H1 (cell line): ENCODE measurements around the gene BCAS3. TPM values are rescaled to one million over a fixed set of nuclear protein-coding genes. Genes with fewer than 3 reads are reported as not detected.

Experiments
- CTCF ChIA-PET: fragments of 300-600 bp; sonication (Branson Sonifier 250); formaldehyde crosslinking; loops from one replicate; lab custom pipeline; 2021; ENCODE audit not compliant: partially characterized antibody; lab: Charles Lee
- POLR2A ChIA-PET: fragments of 300-600 bp; sonication (Branson Sonifier 250); formaldehyde crosslinking; loops from one replicate; lab custom pipeline; 2021; ENCODE audit warnings: inconsistent platforms; ENCODE audit not compliant: partially characterized antibody; lab: Charles Lee
- DNase-seq, 2 experiments: peaks; one replicate each; pipeline versions ENCODE4 v3.0.0 to v3.0.0-alpha.2; 2010 to 2022; ENCODE audit warnings: low spot score in 2 of 2, low read depth in 1 of 2, mixed read lengths in 1 of 2
- FAIRE-seq: peaks from 2 replicates; lab custom pipeline; 2011; peaks lifted over from hg19 to GRCh38; lab: Jason Lieb, UNC
- H2AFZ ChIP-seq: 2 replicates; pipeline ENCODE4 v1.8.1; 2012; ENCODE audit warnings: low read length, inconsistent platforms
- H2AK5ac ChIP-seq: 2 replicates; pipeline ENCODE4 v1.6.1; 2013; ENCODE audit warnings: low read depth, low read length
- H2BK120ac ChIP-seq: replicated peaks from 2 replicates; pipeline ENCODE3; 2013; ENCODE audit warnings: low read depth, low read length, inconsistent platforms
- H2BK12ac ChIP-seq: 2 replicates; pipeline ENCODE4 v1.6.1; 2013; ENCODE audit warnings: low read depth, low read length
- H2BK15ac ChIP-seq: 2 replicates; pipeline ENCODE4 v1.6.1; 2013; ENCODE audit warnings: low read length
- H2BK20ac ChIP-seq: 2 replicates; pipeline ENCODE4 v1.6.1; 2013; ENCODE audit warnings: low read length
- H2BK5ac ChIP-seq: 2 replicates; pipeline ENCODE4 v1.6.1; 2013; ENCODE audit warnings: low read depth, low read length
- H3K14ac ChIP-seq: 2 replicates; pipeline ENCODE4 v1.6.1; 2013; ENCODE audit warnings: inconsistent platforms; ENCODE audit not compliant: insufficient read length
- H3K18ac ChIP-seq: 2 replicates; pipeline ENCODE4 v1.6.1; 2013; ENCODE audit warnings: low read length; ENCODE audit errors: extremely low read depth
- H3K23ac ChIP-seq: 2 replicates; pipeline ENCODE4 v1.6.1; 2013; ENCODE audit warnings: inconsistent platforms; ENCODE audit not compliant: insufficient read length
- H3K23me2 ChIP-seq: 2 replicates; pipeline ENCODE4 v1.6.1; 2013; ENCODE audit warnings: low read depth, low read length
- H3K27ac ChIP-seq: 2 replicates; pipeline ENCODE4 v1.6.1; 2011; ENCODE audit warnings: low read depth, low read length, inconsistent platforms
- H3K27me3 ChIP-seq, 4 experiments: replicated peaks in 1 of 4; 1 replicate in 1 of 4; 2 replicates in 3 of 4; pipeline versions ENCODE4 v1.6.1 to v1.8.1; 2011 to 2013; ENCODE audit warnings: low read length in 3 of 4, mild to moderate bottlenecking in 3 of 4, inconsistent platforms in 2 of 4, mixed read lengths in 2 of 4, moderate library complexity in 1 of 4; ENCODE audit not compliant: control insufficient read depth in 3 of 4, insufficient read depth in 3 of 4; ENCODE audit errors: extremely low read depth in 1 of 4
- H3K36me3 ChIP-seq, 4 experiments: 2 replicates each; pipeline versions ENCODE4 v1.6.1 to v1.8.1; 2011 to 2013; ENCODE audit warnings: mild to moderate bottlenecking in 4 of 4, low read length in 3 of 4, moderate library complexity in 2 of 4, control low read depth in 1 of 4, inconsistent platforms in 1 of 4; ENCODE audit not compliant: insufficient read depth in 4 of 4, control insufficient read depth in 2 of 4
- H3K4ac ChIP-seq: replicated peaks from 2 replicates; pipeline ENCODE3; 2013; ENCODE audit warnings: low read length, low read depth, mixed read lengths, inconsistent platforms; ENCODE audit not compliant: insufficient read length
- H3K4me1 ChIP-seq, 4 experiments: replicated peaks in 1 of 4; 1 replicate in 1 of 4; 2 replicates in 3 of 4; pipeline versions ENCODE4 v1.6.1 to v1.8.1; 2011 to 2013; ENCODE audit warnings: low read length in 3 of 4, inconsistent platforms in 2 of 4, mixed read lengths in 1 of 4; ENCODE audit not compliant: insufficient read depth in 4 of 4, control insufficient read depth in 3 of 4
- H3K4me2 ChIP-seq, 2 experiments: 2 replicates each; pipeline versions ENCODE4 v1.6.1 to v1.8.1; 2011 to 2013; ENCODE audit warnings: low read depth in 2 of 2, low read length in 2 of 2, control low read depth in 1 of 2, inconsistent platforms in 1 of 2, mild to moderate bottlenecking in 1 of 2; ENCODE audit not compliant: insufficient read depth in 1 of 2
- H3K4me3 ChIP-seq, 4 experiments: fragments of 200-600, 300-600 bp in 1 of 4; sonication (generic), shearing (Covaris generic), sonication (Bioruptor Twin) in 1 of 4; 2 replicates each; pipeline versions ENCODE4 v1.5.1 to v1.8.1; 2011 to 2016; ENCODE audit warnings: low read length in 4 of 4, low read depth in 3 of 4, control low read depth in 2 of 4, inconsistent platforms in 2 of 4, mild to moderate bottlenecking in 2 of 4, mixed read lengths in 1 of 4, moderate library complexity in 1 of 4; ENCODE audit not compliant: insufficient read depth in 2 of 4; ENCODE audit errors: extremely low read depth in 1 of 4
- H3K56ac ChIP-seq: replicated peaks from 2 replicates; pipeline ENCODE3; 2013; ENCODE audit warnings: low read depth, mild to moderate bottlenecking, mixed read lengths, low read length, inconsistent platforms; ENCODE audit not compliant: insufficient read length
- H3K79me1 ChIP-seq: 2 replicates; pipeline ENCODE4 v1.6.1; 2013; ENCODE audit warnings: low read depth, low read length, control low read depth
- H3K79me2 ChIP-seq, 2 experiments: 2 replicates each; pipeline versions ENCODE4 v1.6.1 to v1.8.1; 2012 to 2013; ENCODE audit warnings: low read length in 2 of 2, mild to moderate bottlenecking in 2 of 2, inconsistent platforms in 1 of 2; ENCODE audit not compliant: insufficient read depth in 2 of 2, control insufficient read depth in 1 of 2
- H3K9ac ChIP-seq, 4 experiments: replicated peaks in 1 of 4; 1 replicate in 1 of 4; 2 replicates in 3 of 4; pipeline versions ENCODE4 v1.6.1 to v1.8.1; 2011 to 2013; ENCODE audit warnings: low read depth in 3 of 4, low read length in 3 of 4, control low read depth in 2 of 4, mild to moderate bottlenecking in 2 of 4, moderate library complexity in 2 of 4, inconsistent platforms in 1 of 4; ENCODE audit errors: extremely low read depth in 1 of 4
- H3K9me3 ChIP-seq, 2 experiments: 2 replicates each; pipeline versions ENCODE4 v1.6.1 to v1.8.1; 2012 to 2013; ENCODE audit warnings: mild to moderate bottlenecking in 2 of 2, moderate library complexity in 2 of 2, control low read depth in 1 of 2, inconsistent platforms in 1 of 2, low read depth in 1 of 2, low read length in 1 of 2, mixed read lengths in 1 of 2; ENCODE audit not compliant: insufficient read depth in 2 of 2
- H4K20me1 ChIP-seq, 2 experiments: replicated peaks in 1 of 2; 2 replicates each; pipeline versions ENCODE3 to v1.8.1; 2011 to 2013; ENCODE audit warnings: inconsistent platforms in 2 of 2, low read length in 2 of 2, mild to moderate bottlenecking in 1 of 2; ENCODE audit not compliant: insufficient read depth in 2 of 2, control insufficient read depth in 1 of 2
- H4K5ac ChIP-seq: 2 replicates; pipeline ENCODE4 v1.6.1; 2013; ENCODE audit warnings: low read length, low read depth, mixed read lengths, inconsistent platforms; ENCODE audit not compliant: insufficient read length
- H4K8ac ChIP-seq: 2 replicates; pipeline ENCODE4 v1.8.0; 2013; ENCODE audit warnings: mild to moderate bottlenecking, moderate library complexity, low read length, inconsistent platforms; ENCODE audit not compliant: insufficient read depth; ENCODE audit errors: extremely low read depth
- H4K91ac ChIP-seq: replicated peaks from 2 replicates; pipeline ENCODE3; 2013; ENCODE audit warnings: low read length, mixed read lengths, inconsistent platforms; ENCODE audit not compliant: insufficient read length
- BACH1 ChIP-seq: IDR thresholded peaks from 2 replicates; pipeline ENCODE4 v1.6.1; 2012; ENCODE audit warnings: low read length, improper control_type of control experiment
- BRCA1 ChIP-seq: IDR thresholded peaks from 2 replicates; pipeline ENCODE4 v1.6.1; 2012; ENCODE audit warnings: low read depth, low read length, improper control_type of control experiment
- CEBPB ChIP-seq: IDR thresholded peaks from 2 replicates; pipeline ENCODE4 v1.6.1; 2012; ENCODE audit warnings: low read depth, low read length
- CTBP2 ChIP-seq: IDR thresholded peaks from 2 replicates; pipeline ENCODE4 v1.7.0; 2011; ENCODE audit warnings: borderline replicate concordance, mild to moderate bottlenecking, moderate library complexity, mixed read lengths, low read length; ENCODE audit not compliant: insufficient read depth, insufficient read length
- JUND ChIP-seq: IDR thresholded peaks from 2 replicates; pipeline ENCODE4 v1.6.1; 2011; ENCODE audit warnings: mild to moderate bottlenecking, improper control_type of control experiment, low read length
- MAFK ChIP-seq: IDR thresholded peaks from 2 replicates; pipeline ENCODE4 v1.6.1; 2012; ENCODE audit warnings: low read depth, mild to moderate bottlenecking, improper control_type of control experiment, low read length
- POLR2A ChIP-seq, 2 experiments: IDR thresholded peaks; 1 replicate in 1 of 2; 2 replicates in 1 of 2; pipeline ENCODE4 v1.6.1; 2011; ENCODE audit warnings: low read depth in 2 of 2, low read length in 2 of 2, mild to moderate bottlenecking in 2 of 2; ENCODE audit errors: control extremely low read depth in 1 of 2
- SRF ChIP-seq: IDR thresholded peaks from 2 replicates; pipeline ENCODE4 v1.6.1; 2011; ENCODE audit warnings: mild to moderate bottlenecking, low read depth, low read length, moderate library complexity
- WGBS, 2 experiments: shearing (Covaris generic) in 1 of 2; methylation state at CpG; one replicate each; pipeline versions ENCODE4 v1.1.6 to v1.1.7; 2013 to 2015; ENCODE audit warnings: low lambda C conversion rate in 2 of 2, mixed read lengths in 2 of 2, inconsistent platforms in 1 of 2, low coverage in 1 of 2, missing lambda C conversion rate in 1 of 2; ENCODE audit not compliant: insufficient replicate concordance in 2 of 2, insufficient coverage in 1 of 2, insufficient read length in 1 of 2; ENCODE audit errors: extremely low coverage in 1 of 2, missing lambda C conversion rate in 1 of 2; 5-methylcytosine and 5-hydroxymethylcytosine counted together
- polyA plus RNA-seq, 7 experiments: library from polyadenylated mRNA; depleted of rRNA in 3 of 7; stranded (reverse) in 5 of 7; unstranded in 2 of 7; fragments of >200 nt in 5 of 7; fragments of 200-250 nt in 2 of 7; gene quantifications; 1 replicate in 5 of 7; 2 replicates in 1 of 7; 4 replicates in 1 of 7; pipeline versions ENCODE4 v1.2.1 to v1.2.3, GENCODE V29; 2011 to 2013; ENCODE audit warnings: missing spikeins in 2 of 7, mixed read lengths in 2 of 7
- total RNA-seq: library from RNA; stranded (reverse); fragmentation: NEBNext Ultra II Directional; extraction: Animal tissue kit (Norgen Biotek cat#: 25700); gene quantifications from 2 replicates; pipeline ENCODE4 v1.2.1, GENCODE V29; 2021

The BCAS3 gene
- total and polyA plus RNA-seq, 2 of the 8 experiments (the other 6 are each of a cell fraction or from before 2014, with no cell fraction given) = 9.9 to 13.3 TPM

DNA sequence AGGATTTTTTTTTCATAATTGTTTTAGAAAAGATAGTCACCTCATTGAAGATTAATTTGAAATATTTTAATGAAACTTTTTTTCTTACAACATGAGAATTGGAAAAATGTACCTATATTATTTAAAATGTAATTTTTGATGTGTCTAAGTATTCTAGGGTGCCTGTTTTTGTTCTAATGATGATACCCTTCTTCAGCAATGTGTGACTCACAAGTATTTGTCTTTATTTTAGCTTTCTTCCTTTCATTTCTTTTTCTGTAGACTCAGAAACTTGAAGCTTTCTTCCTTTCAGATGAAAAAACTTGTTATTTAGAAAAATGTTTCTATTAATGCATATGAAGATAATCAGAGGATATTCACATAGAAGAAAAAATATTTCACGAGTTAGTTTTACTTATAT, 231.8 kb downstream of the BCAS3 start:
- no peak overlapping the region for H4K91ac ChIP-seq
- H3K4ac ChIP-seq = no peak overlapping the region
- H3K4me2 ChIP-seq = no peak overlapping the region
- H2BK20ac ChIP-seq = no peak overlapping the region
- H2BK12ac ChIP-seq = no peak overlapping the region
- DNase-seq = no peak
- H3K4me1 ChIP-seq = peaks cover 0 to 3% (median 2%) of the 10 kb centered on the region in 4 experiments; a peak in 4 of 7 replicates
- no peak overlapping the region for H2BK5ac ChIP-seq
- H3K9ac ChIP-seq = no peak overlapping the region
- H3K4me3 ChIP-seq = no peak overlapping the region
- TF ChIP-seq CEBPB (no peak), BACH1 (no peak), CTBP2 (no peak), SRF (no peak), JUND (no peak), POLR2A (IDR thresholded peaks at IDR 0.05; ENCODE audit: control extremely low read depth in 1 of 2, low read depth in 2 of 2, low read length in 2 of 2) (no peak), BRCA1 (no peak), MAFK (no peak)
- no peak overlapping the region for H3K18ac ChIP-seq
- no peak overlapping the region for H2AFZ ChIP-seq
- H3K79me1 ChIP-seq = no peaks in the 10 kb centered on the region
- WGBS, 2 experiments = 90% methylated on average over 1 of the region's 1 CpG; no CpG with 5 or more reads in 1 of the 2 experiments
- no peaks in the 10 kb centered on the region for H3K9me3 ChIP-seq
- H3K23me2 ChIP-seq = no peaks in the 10 kb centered on the region
- no peak overlapping the region for H4K8ac ChIP-seq
- no peak overlapping the region for H3K23ac ChIP-seq
- H3K14ac ChIP-seq = no peak overlapping the region
- H4K5ac ChIP-seq = no peak overlapping the region
- H2BK120ac ChIP-seq = no peak overlapping the region
- H2AK5ac ChIP-seq = no peak overlapping the region
- H3K27ac ChIP-seq = no peak overlapping the region
- H3K79me2 ChIP-seq = no peaks in the 10 kb centered on the region
- H4K20me1 ChIP-seq = no peaks in the 10 kb centered on the region
- ChIA-PET CTCF (no interaction called here), POLR2A (no interaction called here)
- H3K56ac ChIP-seq = no peak overlapping the region
- FAIRE-seq = no peak
- H3K36me3 ChIP-seq = no peaks in the 10 kb centered on the region
- H3K27me3 ChIP-seq = no peaks in the 10 kb centered on the region
- no peak overlapping the region for H2BK15ac ChIP-seq
